Muscle layer of duodenum (tissue), 2 donors: ENCODE results near the gene KRT86.
"Not testable (repeated sequence)": the region's sequence is repeated elsewhere in the genome, so short reads cannot be mapped to it uniquely, and the experiment has no call there.

Experiments used
- H3K27ac ChIP-seq: one replicate; pipeline ENCODE4 v1.7.0; 2013; ENCODE audit warnings: mild to moderate bottlenecking, low read length
- H3K27me3 ChIP-seq: one replicate; pipeline ENCODE4 v1.7.0; 2013; ENCODE audit warnings: low read depth, mild to moderate bottlenecking, control low read depth, low read length
- H3K36me3 ChIP-seq, 2 donors: one replicate each; pipeline ENCODE4 v1.7.0; 2013; ENCODE audit warnings: low read length in 2 of 2, control low read depth in 1 of 2, mild to moderate bottlenecking in 1 of 2; ENCODE audit not compliant: insufficient read depth in 2 of 2, control insufficient read depth in 1 of 2
- H3K4me1 ChIP-seq, 2 donors: one replicate each; pipeline ENCODE4 v1.7.0; 2013; ENCODE audit warnings: low read length in 2 of 2, mild to moderate bottlenecking in 2 of 2, control low read depth in 1 of 2, moderate library complexity in 1 of 2; ENCODE audit not compliant: insufficient read depth in 2 of 2, control insufficient read depth in 1 of 2
- H3K4me3 ChIP-seq, 2 donors: one replicate each; pipeline ENCODE4 v1.7.0; 2013; ENCODE audit warnings: low read length in 2 of 2, low read depth in 1 of 2, mild to moderate bottlenecking in 1 of 2
- H3K9me3 ChIP-seq, 2 donors: one replicate each; pipeline ENCODE4 v1.7.0; 2013; ENCODE audit warnings: low read length in 2 of 2, control low read depth in 1 of 2, mild to moderate bottlenecking in 1 of 2; ENCODE audit not compliant: control insufficient read depth in 1 of 2
- donor health status: healthy.

KRT86 gene

DNA sequence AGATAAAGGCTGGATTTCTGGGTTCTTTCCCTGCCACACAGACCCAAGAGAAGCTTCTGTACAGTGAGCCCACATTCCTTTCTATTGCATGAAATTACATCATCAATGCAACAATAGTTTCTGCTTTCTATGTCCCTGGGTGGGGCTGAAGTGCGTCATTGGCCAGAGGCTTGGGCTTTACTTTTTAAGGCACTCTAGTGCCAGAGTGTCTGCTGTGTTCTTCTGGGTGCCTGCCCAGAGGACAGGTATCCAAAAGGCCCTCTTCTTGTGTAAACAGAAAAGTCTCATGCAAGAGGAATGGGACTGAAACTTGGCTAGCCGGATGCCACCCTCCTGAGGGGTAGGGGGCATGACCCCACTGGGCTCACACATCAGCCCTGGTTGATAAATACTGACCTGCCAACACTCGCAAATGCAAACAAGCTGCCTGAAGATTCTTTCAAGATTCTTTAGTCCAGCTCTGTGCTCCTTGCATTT lies 5.9 kb downstream of the KRT86 start:
- no peak overlapping the region for H3K4me3 ChIP-seq
- H3K4me1 ChIP-seq = peaks cover 14 to 15% of the 10 kb centered on the region in 2 donors
- peak overlapping the region; percentile 90 for H3K27ac ChIP-seq
- H3K36me3 ChIP-seq = peaks cover 0 to 4% of the 10 kb centered on the region in 2 donors
- no peaks in the 10 kb centered on the region for H3K9me3 ChIP-seq
- H3K27me3 ChIP-seq = peaks cover 5% of the 10 kb centered on the region

DNA sequence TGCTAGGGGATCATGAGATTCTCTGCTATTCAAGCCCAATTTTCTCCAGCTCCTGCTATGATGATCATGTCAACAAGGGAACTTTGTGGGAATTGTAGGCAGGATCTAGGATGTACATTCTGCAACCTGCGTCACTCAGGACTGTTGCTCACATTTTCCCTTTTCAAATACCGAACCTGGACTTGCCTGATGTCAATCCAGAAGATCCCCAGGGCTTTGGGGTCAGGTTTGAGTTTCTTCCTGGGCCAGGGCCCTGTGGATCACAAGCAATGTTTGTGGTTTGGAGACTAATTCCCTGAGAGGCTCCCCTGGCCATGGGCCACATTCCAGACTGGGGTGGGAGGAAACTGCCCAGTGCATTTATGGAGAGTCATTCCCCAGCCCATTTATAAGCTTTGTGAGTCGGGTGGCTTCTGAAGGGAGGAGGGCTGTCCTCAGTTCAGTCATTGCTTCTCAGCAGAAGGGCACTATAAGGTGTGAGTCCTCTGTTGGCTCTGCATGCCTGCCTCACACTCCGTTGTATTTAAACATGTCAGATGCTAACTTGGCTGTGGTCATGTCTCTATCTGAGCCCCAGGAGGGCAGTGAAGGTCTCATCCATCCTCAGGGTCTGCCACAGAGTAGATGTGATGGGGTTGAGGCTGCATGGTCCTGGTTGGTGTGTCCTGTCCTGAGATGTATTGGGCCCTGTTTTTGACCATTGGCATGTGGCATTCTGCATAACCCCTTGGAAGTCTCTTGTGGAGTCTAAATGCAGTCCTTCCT lies 6.5 kb downstream of the KRT86 start:
- peaks cover 5% of the 10 kb centered on the region for H3K27me3 ChIP-seq
- H3K4me3 ChIP-seq = peak overlapping the region in 1 of 2 donors; percentile 5
- H3K9me3 ChIP-seq = no peaks in the 10 kb centered on the region
- peak overlapping the region; percentile 90 for H3K27ac ChIP-seq
- H3K4me1 ChIP-seq = peaks cover 14 to 15% of the 10 kb centered on the region in 2 donors
- peaks cover 0 to 4% of the 10 kb centered on the region in 2 donors for H3K36me3 ChIP-seq

DNA sequence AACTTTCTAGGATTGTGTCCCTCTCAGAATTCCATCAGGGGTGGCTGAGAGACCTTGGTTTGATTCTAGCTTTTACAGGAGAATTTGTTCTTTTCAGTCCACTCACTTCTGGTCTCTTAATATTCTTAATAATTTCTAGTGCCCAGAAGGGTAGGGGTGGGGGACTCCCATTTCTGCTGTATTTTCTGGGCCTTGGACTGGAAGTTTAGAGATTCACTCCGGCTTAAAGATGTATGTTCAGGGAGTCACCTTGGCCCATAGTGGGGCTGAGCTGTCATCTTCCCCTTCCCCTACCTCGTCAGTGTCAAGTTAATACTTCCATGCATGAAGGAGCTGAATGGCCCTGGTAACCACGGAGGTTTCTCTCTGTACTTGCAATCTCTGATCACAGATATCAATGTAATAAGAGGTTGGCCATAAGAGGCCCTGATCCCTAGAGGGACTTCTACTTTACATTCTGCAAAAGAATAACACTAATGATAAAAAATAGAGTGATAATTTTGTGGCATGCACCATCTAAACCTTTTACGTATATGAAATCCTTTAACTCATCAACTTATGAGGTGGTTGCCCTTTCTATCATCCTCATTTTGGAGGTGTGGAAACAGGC lies 10.2 kb downstream of the KRT86 start:
- no peaks in the 10 kb centered on the region for H3K27me3 ChIP-seq
- H3K9me3 ChIP-seq = no peaks in the 10 kb centered on the region
- H3K36me3 ChIP-seq = peaks cover 0 to 4% of the 10 kb centered on the region in 2 donors
- H3K27ac ChIP-seq = no peak overlapping the region
- peaks cover 10 to 14% of the 10 kb centered on the region in 2 donors for H3K4me1 ChIP-seq
- H3K4me3 ChIP-seq = no peak overlapping the region

DNA sequence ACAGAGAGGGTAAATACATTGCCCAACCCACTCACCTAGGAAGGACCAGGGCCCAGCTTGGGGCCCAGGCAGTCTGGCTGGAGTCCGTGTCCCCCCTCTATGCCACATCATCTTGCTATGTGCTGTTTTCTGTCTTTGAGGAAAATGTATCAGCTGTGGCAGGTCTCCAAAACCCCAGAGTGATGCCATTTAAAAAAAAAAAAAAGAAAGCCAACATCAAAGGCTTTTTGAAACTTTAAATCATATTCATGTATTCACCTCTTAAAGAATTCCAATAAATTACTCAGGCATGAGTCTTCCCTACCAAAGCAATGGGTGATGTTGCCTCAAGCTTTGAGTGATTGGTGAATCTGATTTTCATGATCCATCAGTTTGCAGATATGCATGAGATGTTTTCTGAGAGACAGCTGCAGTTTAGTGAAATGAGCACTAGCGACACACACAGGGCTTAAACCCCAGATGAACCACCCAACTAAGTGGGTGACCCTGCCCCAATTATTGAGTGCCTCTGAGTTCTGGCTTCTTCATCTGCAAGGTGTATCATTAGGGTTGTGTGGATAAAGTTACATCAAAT lies 10.8 kb downstream of the KRT86 start:
- Histone ChIP-seq H3K9me3 (no peaks in the 10 kb centered on the region), H3K36me3 (peaks cover 0 to 4% of the 10 kb centered on the region in 2 donors), H3K4me3 (no peak overlapping the region), H3K4me1 (peaks cover 7 to 12% of the 10 kb centered on the region in 2 donors), H3K27ac (no peak overlapping the region), H3K27me3 (no peaks in the 10 kb centered on the region)

DNA sequence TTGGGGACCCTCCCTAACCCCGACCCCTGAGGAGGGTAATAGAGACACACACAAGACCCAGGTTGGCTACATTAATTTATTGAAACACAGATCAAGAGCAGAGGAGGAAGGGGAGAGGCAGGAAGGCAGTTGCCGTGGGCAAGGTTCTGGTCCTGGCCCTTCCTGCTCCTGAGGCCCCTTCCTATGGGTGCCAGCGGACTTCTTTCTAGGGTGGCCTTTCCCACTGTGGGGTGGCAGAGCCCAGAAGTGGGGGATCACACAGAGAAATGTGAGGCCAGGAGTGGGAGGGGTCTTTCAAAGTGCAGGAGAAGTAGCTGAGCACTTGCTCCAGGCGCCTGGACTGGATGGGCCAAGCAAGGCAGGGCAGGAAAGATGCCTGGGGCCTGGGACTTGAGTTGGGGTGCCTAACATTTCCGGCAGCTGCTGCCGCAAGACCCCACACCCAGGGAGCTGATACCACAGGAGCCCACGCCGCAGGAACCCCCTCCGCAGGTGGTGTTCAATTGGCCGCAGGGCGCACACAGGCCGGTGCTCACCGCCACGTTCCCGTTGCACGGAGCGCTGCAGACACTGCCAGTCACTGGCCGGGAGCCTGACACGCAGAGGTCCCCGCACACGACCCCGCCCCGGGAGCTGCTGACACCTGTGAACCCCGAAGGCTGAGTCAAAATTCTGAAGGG lies 11.5 kb downstream of the KRT86 start:
- Histone ChIP-seq H3K36me3 (no peaks in the 10 kb centered on the region), H3K27ac (no peak overlapping the region), H3K27me3 (no peaks in the 10 kb centered on the region), H3K9me3 (no peaks in the 10 kb centered on the region), H3K4me3 (no peak overlapping the region), H3K4me1 (peaks cover 4% of the 10 kb centered on the region in 2 donors)

DNA sequence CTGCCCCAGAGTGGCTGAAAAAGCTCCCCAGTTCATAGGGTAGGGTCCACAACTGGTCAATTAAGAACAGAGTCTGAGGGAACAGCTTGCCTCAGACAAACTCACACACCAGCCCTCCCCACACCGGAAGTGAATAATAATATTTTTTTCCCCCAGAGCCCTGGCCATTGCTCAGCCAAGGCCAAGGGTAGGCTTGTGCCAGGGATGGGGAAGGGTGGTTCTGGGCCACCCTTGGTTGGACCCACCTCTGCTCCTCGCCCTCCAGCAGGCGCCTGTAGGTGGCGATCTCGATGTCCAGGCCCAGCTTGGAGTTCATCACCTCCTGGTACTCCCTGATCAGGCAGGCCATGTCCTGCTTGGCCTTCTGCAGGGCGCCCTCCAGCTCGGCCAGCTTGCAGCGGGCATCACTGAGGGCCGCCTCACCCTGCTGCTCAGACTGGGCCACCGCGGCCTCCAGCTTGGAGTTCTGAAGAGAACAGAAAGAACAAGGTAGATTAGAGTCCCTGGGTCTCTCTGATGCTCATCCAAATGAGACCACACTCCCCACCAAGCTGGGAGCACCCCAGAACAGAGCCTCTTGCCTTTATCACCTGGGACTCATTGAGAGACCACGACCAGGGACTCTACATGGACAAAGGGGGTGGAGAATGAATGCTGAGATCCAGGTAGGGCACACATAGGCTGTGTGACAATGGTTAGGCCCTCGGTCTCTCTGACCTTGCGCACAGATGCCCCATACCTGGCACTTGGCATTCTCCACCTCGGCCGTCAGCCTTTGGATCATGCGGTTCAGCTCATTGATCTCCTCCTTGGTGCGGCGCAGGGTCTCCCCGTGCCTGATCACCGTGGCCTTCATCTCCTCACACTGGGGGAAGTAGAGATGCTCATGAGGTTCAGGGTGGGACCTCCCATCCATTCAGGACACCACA lies 12.7 kb downstream of the KRT86 start:
- H3K4me1 ChIP-seq, H3K27ac ChIP-seq, H3K9me3 ChIP-seq, H3K4me3 ChIP-seq, H3K27me3 ChIP-seq, H3K36me3 ChIP-seq: not testable (repeated sequence)

DNA sequence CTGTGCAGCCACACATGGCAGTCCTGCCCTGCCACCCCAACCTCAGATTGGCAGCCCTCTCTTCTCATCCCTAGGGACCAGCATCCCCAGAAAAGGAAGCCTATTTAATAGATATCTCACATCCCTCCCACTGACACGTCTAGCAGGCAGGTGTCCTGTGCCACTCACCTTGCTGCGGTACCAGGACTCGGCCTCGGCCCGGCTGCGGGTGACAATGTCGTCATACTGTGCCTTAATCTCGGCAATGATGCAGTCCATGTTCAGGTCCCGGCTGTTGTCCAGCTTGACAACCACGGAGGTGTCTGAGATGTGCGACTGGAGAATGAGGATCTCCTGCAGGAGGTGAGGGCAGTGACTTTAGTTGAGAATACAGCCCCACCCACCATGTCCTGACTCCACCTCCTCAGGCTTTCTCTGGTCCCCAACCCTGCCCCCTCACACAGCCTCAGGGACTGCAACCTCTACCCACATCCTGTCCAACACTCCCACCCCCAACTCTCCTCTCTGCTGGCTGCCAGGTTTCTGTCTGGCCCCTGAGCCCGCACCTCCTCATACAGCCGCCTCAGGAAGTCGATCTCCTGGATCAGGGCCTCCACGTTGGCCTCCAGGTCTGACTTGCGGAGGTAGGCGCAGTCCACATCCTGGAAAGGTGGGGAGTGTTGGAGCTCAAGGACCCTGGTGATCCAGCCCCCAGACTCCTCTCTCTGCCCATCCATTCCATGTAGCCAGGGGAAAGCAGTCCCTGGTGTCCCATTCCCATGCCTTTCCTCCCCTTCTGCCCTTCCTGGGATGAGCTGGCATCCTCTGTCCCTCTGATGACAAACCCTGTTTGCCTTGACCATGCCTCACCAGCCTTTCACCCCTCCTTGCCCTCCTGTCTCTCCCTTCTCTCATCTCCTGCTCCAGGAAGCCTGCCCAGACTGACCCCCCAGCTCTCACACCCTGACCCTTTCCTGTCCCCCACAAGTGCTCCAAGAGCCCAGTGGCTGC lies 13.7 kb downstream of the KRT86 start:
- not testable (repeated sequence) for H3K4me3 ChIP-seq, H3K27me3 ChIP-seq, H3K9me3 ChIP-seq, H3K36me3 ChIP-seq, H3K4me1 ChIP-seq, H3K27ac ChIP-seq

DNA sequence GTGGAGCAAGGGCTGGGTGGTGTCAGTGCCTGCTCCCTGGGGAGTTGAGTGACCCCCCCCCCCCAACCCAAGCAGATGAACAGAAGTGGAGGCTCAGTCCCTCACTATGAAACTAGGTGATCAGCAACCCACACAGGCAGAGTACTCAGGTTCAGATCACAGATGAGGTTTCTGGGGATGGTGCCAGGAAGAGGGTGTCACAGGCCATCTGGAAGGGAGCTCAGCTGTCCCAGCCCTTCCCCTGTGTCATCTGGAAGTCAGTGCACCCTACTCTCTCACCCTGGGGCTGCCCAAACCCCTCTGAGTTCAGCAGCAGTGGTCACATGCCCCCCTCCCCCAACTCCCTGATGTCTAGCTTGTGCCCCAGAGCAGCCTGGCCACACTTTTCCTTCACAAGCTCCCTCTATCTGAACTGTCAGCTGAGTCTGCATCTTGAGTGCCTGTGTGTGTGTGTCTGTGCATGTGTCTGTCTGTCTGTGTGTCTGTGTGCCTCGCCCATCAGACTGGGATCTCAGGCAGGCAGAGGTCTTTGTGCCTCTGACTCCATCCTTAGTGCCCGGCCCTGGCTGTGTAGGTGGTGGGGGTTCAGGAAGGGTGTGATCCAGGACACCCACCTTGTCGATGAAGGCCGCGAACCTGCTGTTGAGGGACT lies 16.2 kb downstream of the KRT86 start:
- not testable (repeated sequence) for H3K36me3 ChIP-seq, H3K9me3 ChIP-seq, H3K4me3 ChIP-seq, H3K27ac ChIP-seq, H3K27me3 ChIP-seq, H3K4me1 ChIP-seq

DNA sequence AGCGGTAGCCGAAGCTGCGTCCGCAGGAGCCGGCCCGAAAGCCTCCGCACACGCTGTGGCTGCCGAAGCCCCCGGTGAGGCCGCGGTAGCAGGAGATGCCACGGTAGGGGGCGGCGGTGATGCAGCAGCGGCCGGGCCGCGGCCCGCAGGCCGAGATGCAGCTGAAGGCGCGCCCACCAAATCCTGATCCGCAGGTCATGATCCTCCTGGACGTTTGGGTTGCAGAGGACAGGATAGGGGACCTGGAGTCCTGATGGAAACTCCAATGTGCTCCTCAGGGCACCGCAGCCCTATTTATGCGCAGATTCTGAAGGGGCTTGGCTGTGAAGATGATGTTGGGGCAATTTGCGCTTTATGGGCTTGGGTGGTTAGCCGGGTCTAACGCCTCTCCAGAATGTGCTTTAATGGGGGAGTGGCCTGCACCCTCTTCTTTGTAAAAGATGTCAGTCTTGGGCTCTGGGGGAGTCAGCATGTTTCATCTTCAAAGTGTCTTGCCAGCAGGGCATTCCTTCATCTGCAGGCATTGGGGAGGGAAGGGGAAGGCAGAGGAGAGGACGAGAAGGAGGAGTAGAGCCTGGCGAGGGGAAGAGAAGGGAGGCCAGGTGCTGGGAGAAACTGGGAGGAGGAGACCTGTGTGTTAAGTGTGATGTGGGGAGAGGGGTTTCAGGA lies 17.0 kb downstream of the KRT86 start, which contains the start of gene KRT81:
KRT81 (minus strand) TSS at position 268 of the 669 bp plus-strand sequence; CDS start at position 199, 69 bp downstream.
- Histone ChIP-seq H3K36me3 (no peaks in the 10 kb centered on the region), H3K4me1 (no peaks in the 10 kb centered on the region), H3K9me3 (no peaks in the 10 kb centered on the region), H3K4me3 (no peak within 1 kb of the TSS), H3K27ac (no peak within 1 kb of the TSS), H3K27me3 (no peaks in the 10 kb centered on the region)
